Measurements from ENCODE around the gene DCAF8. TPM values are rescaled to one million over a fixed set of nuclear protein-coding genes. Genes with fewer than 3 reads are reported as not detected.

Gene DCAF8
- total RNA-seq, 1 experiment from 2014 or later: 126 TPM

DNA sequence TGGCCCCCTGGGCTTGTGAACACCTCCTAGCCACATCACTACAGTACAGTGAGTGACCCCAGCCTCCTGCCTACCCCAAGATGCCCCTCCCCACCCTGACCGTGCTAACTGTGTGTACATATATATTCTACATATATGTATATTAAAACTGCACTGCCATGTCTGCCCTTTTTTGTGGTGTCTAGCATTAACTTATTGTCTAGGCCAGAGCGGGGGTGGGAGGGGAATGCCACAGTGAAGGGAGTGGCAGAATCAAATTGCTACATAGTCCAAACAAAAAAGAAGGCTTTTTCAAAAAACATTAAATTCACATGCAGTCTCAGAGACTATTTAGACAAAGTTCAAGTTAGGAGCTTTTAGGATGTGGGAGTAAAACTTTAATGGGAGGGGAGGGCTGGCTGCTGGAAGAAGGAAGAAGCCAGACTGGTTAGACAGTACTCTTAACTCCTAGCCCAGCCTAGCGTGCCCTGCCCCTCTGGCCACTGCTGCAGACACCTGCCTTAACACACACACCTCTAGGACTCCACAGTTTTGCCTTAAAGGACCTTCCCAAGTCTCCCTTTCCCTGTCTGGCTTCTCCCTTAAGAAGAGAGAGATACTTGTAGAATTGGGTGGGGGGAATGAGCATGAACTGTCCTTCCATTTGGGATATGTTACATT is 47.7 kb downstream of the DCAF8 start:
- H3K4me3 Mint-ChIP-seq (ENCODE audit: low read depth, unreplicated experiment): no peak overlapping the region
- H3K27ac Mint-ChIP-seq (ENCODE audit: unreplicated experiment): peak overlapping the region; percentile 17
- TF ChIP-seq, protein P1, sequence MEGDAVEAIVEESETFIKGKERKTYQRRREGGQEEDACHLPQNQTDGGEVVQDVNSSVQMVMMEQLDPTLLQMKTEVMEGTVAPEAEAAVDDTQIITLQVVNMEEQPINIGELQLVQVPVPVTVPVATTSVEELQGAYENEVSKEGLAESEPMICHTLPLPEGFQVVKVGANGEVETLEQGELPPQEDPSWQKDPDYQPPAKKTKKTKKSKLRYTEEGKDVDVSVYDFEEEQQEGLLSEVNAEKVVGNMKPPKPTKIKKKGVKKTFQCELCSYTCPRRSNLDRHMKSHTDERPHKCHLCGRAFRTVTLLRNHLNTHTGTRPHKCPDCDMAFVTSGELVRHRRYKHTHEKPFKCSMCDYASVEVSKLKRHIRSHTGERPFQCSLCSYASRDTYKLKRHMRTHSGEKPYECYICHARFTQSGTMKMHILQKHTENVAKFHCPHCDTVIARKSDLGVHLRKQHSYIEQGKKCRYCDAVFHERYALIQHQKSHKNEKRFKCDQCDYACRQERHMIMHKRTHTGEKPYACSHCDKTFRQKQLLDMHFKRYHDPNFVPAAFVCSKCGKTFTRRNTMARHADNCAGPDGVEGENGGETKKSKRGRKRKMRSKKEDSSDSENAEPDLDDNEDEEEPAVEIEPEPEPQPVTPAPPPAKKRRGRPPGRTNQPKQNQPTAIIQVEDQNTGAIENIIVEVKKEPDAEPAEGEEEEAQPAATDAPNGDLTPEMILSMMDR (IDR thresholded peaks at IDR 0.05; ENCODE audit: unreplicated experiment): no peak
- peaks cover under 1% of the 10 kb centered on the region for H3K4me1 Mint-ChIP-seq (ENCODE audit: low read depth, unreplicated experiment)
- H3K27me3 Mint-ChIP-seq (ENCODE audit: unreplicated experiment): no peaks in the 10 kb centered on the region
- CTCF ChIA-PET: no interaction called here
- H3K36me3 Mint-ChIP-seq (ENCODE audit: insufficient read depth, unreplicated experiment): peaks cover 60% of the 10 kb centered on the region
- intact Hi-C loops (cut with micrococcal nuclease; ENCODE audit: unreplicated experiment): no loop called here
- no peaks in the 10 kb centered on the region for H3K9me3 Mint-ChIP-seq (ENCODE audit: low read depth, unreplicated experiment)
- DNase-seq: no peak
- BruUV-seq (replicated peaks): TSS peak; percentile 22

DNA sequence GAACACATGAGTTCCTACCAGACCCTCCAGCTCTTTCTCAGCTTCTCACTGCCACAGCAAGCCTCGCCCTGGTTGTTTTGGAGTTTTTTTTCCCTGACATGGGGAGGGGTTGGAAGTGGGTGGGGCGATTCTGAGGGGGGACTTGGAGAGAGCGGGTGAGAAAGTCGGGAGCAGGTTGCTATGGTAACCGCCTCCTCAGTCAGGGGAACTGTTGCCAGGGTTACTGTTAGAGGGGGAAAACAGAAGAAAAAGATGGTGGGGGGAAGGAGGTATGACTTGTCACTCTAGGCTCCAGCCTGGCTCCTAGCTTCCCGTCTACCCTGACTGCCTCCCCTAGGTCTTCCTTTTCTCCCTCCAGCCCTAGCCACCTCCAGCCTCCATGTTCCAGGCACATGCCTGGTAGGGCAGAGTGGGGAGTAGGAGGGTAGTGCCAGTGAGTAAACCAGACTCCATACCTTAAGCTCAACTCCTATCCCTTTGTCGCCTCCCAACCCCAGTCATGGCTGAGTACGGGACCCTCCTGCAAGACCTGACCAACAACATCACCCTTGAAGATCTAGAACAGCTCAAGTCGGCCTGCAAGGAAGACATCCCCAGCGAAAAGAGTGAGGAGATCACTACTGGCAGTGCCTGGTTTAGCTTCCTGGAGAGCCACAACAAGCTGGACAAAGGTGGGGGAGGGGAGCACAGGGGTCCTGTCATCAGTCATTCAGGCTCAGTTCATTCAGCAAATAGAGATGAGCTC is 51.1 kb downstream of the DCAF8 start:
- peaks cover 74% of the 10 kb centered on the region for H3K36me3 Mint-ChIP-seq (ENCODE audit: insufficient read depth, unreplicated experiment)
- intact Hi-C loops (cut with micrococcal nuclease; ENCODE audit: unreplicated experiment): no loop called here
- CTCF ChIA-PET: interaction anchor here (1.0 to 1.3 kb wide), 2 partner anchors 8 to 18 kb away, joined by 3 to 5 read pairs; no protein-coding TSS in a partner anchor
- no peak overlapping the region for H3K4me3 Mint-ChIP-seq (ENCODE audit: low read depth, unreplicated experiment)
- no peak overlapping the region for H3K27ac Mint-ChIP-seq (ENCODE audit: unreplicated experiment)
- H3K9me3 Mint-ChIP-seq (ENCODE audit: low read depth, unreplicated experiment): no peaks in the 10 kb centered on the region
- DNase-seq: no peak
- peaks cover 23% of the 10 kb centered on the region for H3K4me1 Mint-ChIP-seq (ENCODE audit: low read depth, unreplicated experiment)
- TF ChIP-seq, protein P1 (IDR thresholded peaks at IDR 0.05; ENCODE audit: unreplicated experiment): no peak
- H3K27me3 Mint-ChIP-seq (ENCODE audit: unreplicated experiment): no peaks in the 10 kb centered on the region
- no TSS peak for BruUV-seq (replicated peaks)

DNA sequence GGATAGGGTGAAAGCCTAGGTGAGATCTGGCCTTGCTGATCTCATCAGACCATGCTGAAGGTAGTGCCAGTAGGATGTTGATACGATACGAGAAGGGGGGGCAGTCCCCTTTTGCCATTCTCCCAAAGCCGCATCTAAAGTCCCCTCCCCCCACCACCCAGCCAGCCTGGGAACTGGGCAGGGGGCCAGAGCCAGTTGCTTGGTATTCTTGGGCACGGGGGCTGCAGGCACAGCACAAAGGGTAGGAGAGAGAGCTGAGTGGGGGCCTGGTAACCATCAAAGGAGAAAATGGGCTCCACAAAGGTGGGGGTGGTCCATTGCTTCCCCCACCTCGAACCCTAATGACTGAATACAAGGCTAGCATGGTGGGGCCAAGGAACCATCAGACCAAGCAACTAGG is 51.8 kb downstream of the DCAF8 start:
- Mint-ChIP-seq H3K4me1 (ENCODE audit: low read depth, unreplicated experiment) (peaks cover 26% of the 10 kb centered on the region), H3K27me3 (ENCODE audit: unreplicated experiment) (no peaks in the 10 kb centered on the region), H3K27ac (ENCODE audit: unreplicated experiment) (no peak overlapping the region), H3K4me3 (ENCODE audit: low read depth, unreplicated experiment) (no peak overlapping the region), H3K36me3 (ENCODE audit: insufficient read depth, unreplicated experiment) (peaks cover 76% of the 10 kb centered on the region), H3K9me3 (ENCODE audit: low read depth, unreplicated experiment) (no peaks in the 10 kb centered on the region)
- DNase-seq: no peak
- BruUV-seq (replicated peaks): no TSS peak
- CTCF ChIA-PET: interaction anchor here (1.0 to 1.3 kb wide), 2 partner anchors 9 to 17 kb away, joined by 3 to 5 read pairs; no protein-coding TSS in a partner anchor
- intact Hi-C loops (cut with micrococcal nuclease; ENCODE audit: unreplicated experiment): no loop called here
- TF ChIP-seq, protein P1 (IDR thresholded peaks at IDR 0.05; ENCODE audit: unreplicated experiment): no peak

DNA sequence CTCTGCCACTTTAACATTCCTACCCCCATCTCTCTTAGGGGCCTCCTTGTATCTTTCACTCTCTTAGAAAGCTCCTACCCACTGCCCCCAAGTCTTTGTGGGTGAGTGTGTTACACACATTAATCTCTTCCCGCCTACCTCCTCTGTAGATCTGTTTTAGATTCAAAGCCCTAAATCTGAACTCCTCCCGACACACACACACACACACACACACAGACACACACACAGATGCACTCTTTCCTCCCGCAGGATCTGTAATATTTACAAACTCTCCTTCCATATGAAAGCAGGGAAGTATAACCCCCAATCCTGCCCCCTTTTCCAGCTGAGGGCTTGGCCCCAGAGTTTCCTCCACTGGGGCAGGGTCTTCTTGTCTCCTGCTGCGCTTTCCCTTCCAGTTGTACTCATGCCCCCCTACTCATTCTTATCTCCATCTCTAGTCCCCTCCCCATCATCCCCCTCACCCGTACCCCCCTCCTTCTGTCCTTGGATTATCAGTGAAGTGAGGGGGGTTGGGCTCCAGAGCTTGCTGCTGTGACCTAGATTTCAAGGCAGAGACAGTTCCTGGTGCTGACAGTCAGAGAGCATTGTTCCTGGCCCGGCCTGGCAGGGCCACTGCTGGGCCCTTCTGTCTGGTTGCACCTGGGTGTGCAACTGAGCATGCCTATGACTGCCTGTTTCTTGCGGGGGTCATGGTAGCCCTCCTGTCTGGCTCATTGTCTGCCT is 52.9 kb downstream of the DCAF8 start:
- intact Hi-C loops (cut with micrococcal nuclease; ENCODE audit: unreplicated experiment): no loop called here
- no peak for DNase-seq
- no peaks in the 10 kb centered on the region for H3K27me3 Mint-ChIP-seq (ENCODE audit: unreplicated experiment)
- no peak overlapping the region for H3K4me3 Mint-ChIP-seq (ENCODE audit: low read depth, unreplicated experiment)
- TF ChIP-seq, protein P1 (IDR thresholded peaks at IDR 0.05; ENCODE audit: unreplicated experiment): no peak
- no TSS peak for BruUV-seq (replicated peaks)
- CTCF ChIA-PET: no interaction called here
- H3K27ac Mint-ChIP-seq (ENCODE audit: unreplicated experiment): no peak overlapping the region
- peaks cover 78% of the 10 kb centered on the region for H3K36me3 Mint-ChIP-seq (ENCODE audit: insufficient read depth, unreplicated experiment)
- peaks cover 29% of the 10 kb centered on the region for H3K4me1 Mint-ChIP-seq (ENCODE audit: low read depth, unreplicated experiment)
- no peaks in the 10 kb centered on the region for H3K9me3 Mint-ChIP-seq (ENCODE audit: low read depth, unreplicated experiment)
